GM12878 (cell line): Measurements from ENCODE around the gene ENAH. TPM values are rescaled to one million over a fixed set of nuclear protein-coding genes. Genes with fewer than 3 reads are reported as not detected.

Experiments
- ATAC-seq: fragments of 200-7000 bp; cut with Tn5 transposase; 3 replicates; pipeline ENCODE4 v1.9.1; 2020; ENCODE audit warnings: mild to moderate bottlenecking, moderate library complexity
- BruUV-seq: library from RNA; stranded (reverse); fragments of 400-500 nt; replicated peaks from 2 replicates; lab custom pipeline; 2021; lab: Mats Ljungman, UMichigan
- CTCF ChIA-PET: fragments of 300-600 bp; sonication (Branson Sonifier 250); formaldehyde crosslinking; extraction: SDS; loops from one replicate; lab custom pipeline; 2021; ENCODE audit warnings: inconsistent platforms; lab: Yijun Ruan, JAX
- POLR2A ChIA-PET: fragments of 350-600 bp; formaldehyde crosslinking; extraction: SDS; loops from one replicate; lab custom pipeline; 2021; ENCODE audit warnings: inconsistent platforms; lab: Charles Lee
- RAD21 ChIA-PET: fragments of 300-600 bp; sonication (Branson Sonifier 250); formaldehyde crosslinking; loops from one replicate; lab custom pipeline; 2023; ENCODE audit warnings: antibody characterized with exemption; ENCODE audit not compliant: unreplicated experiment; lab: Charles Lee
- SMC1A ChIA-PET: fragments of 300-600 bp; sonication (Branson Sonifier 250); formaldehyde crosslinking; loops from one replicate; lab custom pipeline; 2023; ENCODE audit not compliant: unreplicated experiment, uncharacterized antibody; lab: Charles Lee
- DNase-seq: peaks from one replicate; pipeline ENCODE4 v3.0.0-alpha.2; 2011; ENCODE audit warnings: low read depth, low spot score
- FAIRE-seq: peaks from 3 replicates; lab custom pipeline; 2011; peaks lifted over from hg19 to GRCh38; lab: Jason Lieb, UNC
- H2AFZ ChIP-seq: 2 replicates; pipeline ENCODE4 v1.6.0; 2011; ENCODE audit warnings: low read depth, low read length, control low read depth; ENCODE audit not compliant: control insufficient read depth
- H3K27ac ChIP-seq: 2 replicates; pipeline ENCODE4 v1.5.1; 2011; ENCODE audit warnings: control low read depth; ENCODE audit not compliant: control insufficient read depth, insufficient read depth
- H3K27me3 ChIP-seq, 2 experiments: replicated peaks in 1 of 2; 2 replicates each; pipeline versions ENCODE4 v1.6.0 to v1.6.1; 2011; ENCODE audit warnings: low read length in 1 of 2; ENCODE audit not compliant: control insufficient read depth in 2 of 2, insufficient read depth in 2 of 2
- H3K36me3 ChIP-seq, 2 experiments: 2 replicates each; pipeline ENCODE4 v1.5.1; 2011; ENCODE audit warnings: low read length in 1 of 2; ENCODE audit not compliant: control insufficient read depth in 2 of 2, insufficient read depth in 2 of 2
- H3K4me1 ChIP-seq: 2 replicates; pipeline ENCODE4 v1.6.1; 2011; ENCODE audit warnings: mild to moderate bottlenecking, low read length, moderate library complexity, mixed read lengths; ENCODE audit not compliant: control insufficient read depth, insufficient read depth
- H3K4me2 ChIP-seq: 2 replicates; pipeline ENCODE4 v1.6.0; 2011; ENCODE audit warnings: control low read depth; ENCODE audit not compliant: control insufficient read depth, insufficient read depth
- H3K4me3 ChIP-seq: fragments of 200-600 bp; sonication (generic); 2 replicates; pipeline ENCODE4 v1.5.1; 2016
- H3K79me2 ChIP-seq: 2 replicates; pipeline ENCODE4 v1.6.0; 2011; ENCODE audit warnings: low read length; ENCODE audit not compliant: control insufficient read depth, insufficient read depth
- H3K9ac ChIP-seq: 2 replicates; pipeline ENCODE4 v1.8.0; 2011; ENCODE audit warnings: low read length, control low read depth, mixed read lengths; ENCODE audit not compliant: control insufficient read depth, insufficient read depth
- H3K9me3 ChIP-seq: replicated peaks from 3 replicates; pipeline ENCODE4 v1.5.1; 2011; ENCODE audit warnings: mild to moderate bottlenecking, low read length; ENCODE audit not compliant: control insufficient read depth, insufficient read depth
- H4K20me1 ChIP-seq: 2 replicates; pipeline ENCODE4 v1.6.0; 2011; ENCODE audit not compliant: control insufficient read depth, insufficient read depth
- ATF7 ChIP-seq: fragments of 450-650 bp; IDR thresholded peaks from 2 replicates; pipeline ENCODE4 v1.6.1; 2016; ENCODE audit warnings: low read depth, mild to moderate bottlenecking
- CEBPB ChIP-seq, 2 experiments: fragments of 150-350 bp in 1 of 2; IDR thresholded peaks; 2 replicates each; pipeline ENCODE4 v1.6.1; 2012 to 2014; ENCODE audit warnings: low read depth in 2 of 2, low read length in 2 of 2, borderline replicate concordance in 1 of 2, inconsistent platforms in 1 of 2
- EED ChIP-seq: sonication (generic); IDR thresholded peaks from 2 replicates; pipeline ENCODE4 v1.6.1; 2016; ENCODE audit warnings: antibody characterized with exemption, low read depth
- EP300 ChIP-seq, 2 experiments: fragments of 150-350 bp in 1 of 2; IDR thresholded peaks; 2 replicates each; pipeline ENCODE4 v1.6.1; 2011 to 2012; ENCODE audit warnings: low read depth in 2 of 2, low read length in 2 of 2, borderline replicate concordance in 1 of 2, improper control_type of control experiment in 1 of 2, inconsistent platforms in 1 of 2; ENCODE audit not compliant: control insufficient read depth in 1 of 2
- IRF3 ChIP-seq: fragments of 450-650 bp; IDR thresholded peaks from 2 replicates; pipeline ENCODE4 v1.6.1; 2014; ENCODE audit warnings: mild to moderate bottlenecking
- NR2C2 ChIP-seq: IDR thresholded peaks from 2 replicates; pipeline ENCODE4 v1.6.1; 2011; ENCODE audit warnings: borderline replicate concordance, low read depth; ENCODE audit not compliant: control insufficient read depth, insufficient read length
- POLR2A ChIP-seq: IDR thresholded peaks from 2 replicates; pipeline ENCODE4 v1.6.1; 2011; ENCODE audit warnings: low read depth, mild to moderate bottlenecking, low read length
- SPI1 ChIP-seq: IDR thresholded peaks from 2 replicates; pipeline ENCODE4 v1.6.1; 2011; ENCODE audit warnings: low read depth, mild to moderate bottlenecking, low read length, moderate library complexity, borderline replicate concordance; ENCODE audit not compliant: insufficient read depth
- STAT3 ChIP-seq: IDR thresholded peaks from 2 replicates; pipeline ENCODE4 v1.6.1; 2011; ENCODE audit warnings: low read depth, low read length, improper control_type of control experiment
- SUPT20H ChIP-seq: IDR thresholded peaks from 2 replicates; pipeline ENCODE4 v1.6.1; 2011; ENCODE audit warnings: low read depth, mild to moderate bottlenecking, low read length, moderate library complexity, borderline replicate concordance; ENCODE audit not compliant: control insufficient read depth
- SUZ12 ChIP-seq: fragments of 200-600 bp; sonication (generic); IDR thresholded peaks from one replicate; pipeline ENCODE4 v1.6.1; 2018; ENCODE audit warnings: antibody characterized with exemption, mild to moderate bottlenecking; ENCODE audit not compliant: unreplicated experiment
- TAF1 ChIP-seq: IDR thresholded peaks from 2 replicates; pipeline ENCODE4 v1.6.1; 2011; ENCODE audit warnings: mild to moderate bottlenecking, low read depth, low read length, borderline replicate concordance
- TARDBP ChIP-seq: IDR thresholded peaks from 2 replicates; pipeline ENCODE4 v1.6.1; 2016; ENCODE audit warnings: borderline replicate concordance
- TCF7 ChIP-seq: IDR thresholded peaks from 2 replicates; pipeline ENCODE4 v1.6.1; 2014; ENCODE audit warnings: antibody characterized with exemption, borderline replicate concordance
- ZNF687 ChIP-seq: fragments of 450-650 bp; IDR thresholded peaks from 2 replicates; pipeline ENCODE4 v1.6.1; 2017; ENCODE audit warnings: mild to moderate bottlenecking, moderate library complexity
- WGBS: methylation state at CpG from one replicate; pipeline ENCODE4 v1.1.6; 2016; ENCODE audit warnings: low lambda C conversion rate; ENCODE audit not compliant: insufficient replicate concordance, insufficient coverage; ENCODE audit errors: missing lambda C conversion rate; 5-methylcytosine and 5-hydroxymethylcytosine counted together
- in situ Hi-C: fragments of 300-500 bp; cut with MboI; formaldehyde crosslinking; loops from 9 replicates; pipeline ENCODE4 v1.14.3; 2018; ENCODE audit warnings: mixed read lengths
- intact Hi-C: fragments of 100-400 bp; cut with micrococcal nuclease; formaldehyde crosslinking; loops from one replicate; pipeline ENCODE4 v1.14.2; 2022; ENCODE audit not compliant: unreplicated experiment
- polyA plus RNA-seq, 11 experiments: library from polyadenylated mRNA; depleted of rRNA in 4 of 11; unstranded in 6 of 11; stranded (reverse) in 5 of 11; fragments of >200 nt; fragmentation: Nextera tagmentation in 4 of 11; fragmentation: Illumina TruSeq in 1 of 11; extraction: Ambion mirVana in 4 of 11; extraction: Trizol in 1 of 11; gene quantifications; 1 replicate in 1 of 11; 2 replicates in 10 of 11; pipeline versions ENCODE4 v1.2.1 to v1.2.3, GENCODE V29; 2011 to 2016; ENCODE audit warnings: inconsistent platforms in 2 of 11, missing spikeins in 2 of 11, low read depth in 1 of 11
- total RNA-seq, 4 experiments: library from RNA; depleted of rRNA in 3 of 4; stranded (reverse); fragments of >200 nt in 3 of 4; fragmentation: Illumina TruSeq in 1 of 4; extraction: Trizol in 1 of 4; gene quantifications; 2 replicates each; pipeline versions ENCODE4 v1.2.1 to v1.2.3, GENCODE V29; 2013 to 2021

Gene ENAH
- total and polyA plus RNA-seq, 10 of the 15 experiments (the other 5 are each of a cell fraction or from before 2014, with no cell fraction given): under 0.01 to 0.62 (median 0.06) TPM; not detected in 5

- H3K4me2 ChIP-seq: no peak overlapping the region
- H4K20me1 ChIP-seq: no peaks in the 10 kb centered on the region
- H3K27me3 ChIP-seq: peaks cover 0 to 3% of the 10 kb centered on the region in 2 experiments; a peak in 1 of 4 replicates
- TF ChIP-seq SUZ12 (no peak), NR2C2 (no peak), EED (no peak), TAF1 (no peak), SUPT20H (no peak), SPI1 (no peak), CEBPB (IDR thresholded peaks at IDR 0.05; ENCODE audit: borderline replicate concordance in 1 of 2, low read depth in 2 of 2, low read length in 2 of 2) (no peak), ZNF687 (no peak), TARDBP (no peak), IRF3 (no peak), POLR2A (no peak), TCF7 (no peak), ATF7 (no peak), EP300 (IDR thresholded peaks at IDR 0.05; ENCODE audit: borderline replicate concordance in 1 of 2, control insufficient read depth in 1 of 2, low read depth in 2 of 2, low read length in 2 of 2) (no peak), STAT3 (no peak)
- SMC1A ChIA-PET: interaction anchor here (1.4 kb wide), 1 partner anchor 27 kb away, joined by 5 read pairs; no protein-coding TSS in a partner anchor
- no peaks in the 10 kb centered on the region for H3K79me2 ChIP-seq
- H3K36me3 ChIP-seq: no peaks in the 10 kb centered on the region
- no peak for DNase-seq
- H3K27ac ChIP-seq: no peak overlapping the region
- RAD21 ChIA-PET: no interaction called here
- H2AFZ ChIP-seq: no peak overlapping the region
- intact Hi-C loops: loop anchor here (5.0 kb wide), 1 partner anchor 253 kb away; no protein-coding TSS in a partner anchor
- no peak for ATAC-seq
- POLR2A ChIA-PET: no interaction called here
- H3K4me1 ChIP-seq: no peaks in the 10 kb centered on the region
- in situ Hi-C loops: no loop called here
- no TSS peak for BruUV-seq
- H3K9ac ChIP-seq: no peak overlapping the region
- H3K9me3 ChIP-seq: no peaks in the 10 kb centered on the region
- CTCF ChIA-PET: no interaction called here
- no peak overlapping the region for H3K4me3 ChIP-seq
- WGBS: 14% methylated on average over 2 of the region's 2 CpGs
- no peak for FAIRE-seq
Observed at GRCh38 chr1:225509376-225509707, 143.6 kb downstream of the ENAH start.
